ENCODE measurements around the gene GRB14. TPM values are rescaled to one million over a fixed set of nuclear protein-coding genes. Genes with fewer than 3 reads are reported as not detected.
A peak's percentile ranks its signal among the peaks of the same experiment; 100 is the strongest.

The GRB14 gene
- total and polyA plus RNA-seq, 2 of the 13 experiments (the other 11 are each of a cell fraction or from before 2014, with no cell fraction given) = 4.6 to 5.8 TPM

GRCh38 chr2:164599954-164600589 is 21.2 kb downstream of the GRB14 start (continued):
- TF ChIP-seq, protein P1, sequence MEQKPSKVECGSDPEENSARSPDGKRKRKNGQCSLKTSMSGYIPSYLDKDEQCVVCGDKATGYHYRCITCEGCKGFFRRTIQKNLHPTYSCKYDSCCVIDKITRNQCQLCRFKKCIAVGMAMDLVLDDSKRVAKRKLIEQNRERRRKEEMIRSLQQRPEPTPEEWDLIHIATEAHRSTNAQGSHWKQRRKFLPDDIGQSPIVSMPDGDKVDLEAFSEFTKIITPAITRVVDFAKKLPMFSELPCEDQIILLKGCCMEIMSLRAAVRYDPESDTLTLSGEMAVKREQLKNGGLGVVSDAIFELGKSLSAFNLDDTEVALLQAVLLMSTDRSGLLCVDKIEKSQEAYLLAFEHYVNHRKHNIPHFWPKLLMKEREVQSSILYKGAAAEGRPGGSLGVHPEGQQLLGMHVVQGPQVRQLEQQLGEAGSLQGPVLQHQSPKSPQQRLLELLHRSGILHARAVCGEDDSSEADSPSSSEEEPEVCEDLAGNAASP (CRISPR knock-in tag; IDR thresholded peaks at IDR 0.05; ENCODE audit: borderline replicate concordance) = 0 out of 2 replicates have a peak, but pooled peaks have one; percentile 25
- TF ChIP-seq IRF1 (CRISPR knock-in tag; IDR thresholded peaks at IDR 0.05; ENCODE audit: low read depth) = no peak
- TF ChIP-seq SMC3 (IDR thresholded peaks at IDR 0.05; ENCODE audit: low read length) = peak; percentile 98
- no peak for TF ChIP-seq SMYD3 (CRISPR knock-in tag; IDR thresholded peaks at IDR 0.05)
- TF ChIP-seq RARG (CRISPR knock-in tag; IDR thresholded peaks at IDR 0.05; ENCODE audit: low read depth) = no peak
- 0 out of 2 replicates have a peak, but pooled peaks have one; percentile 28 for TF ChIP-seq EHMT2 (IDR thresholded peaks at IDR 0.05; ENCODE audit: borderline replicate concordance, low read depth, low read length)
- peak; percentile 72; the same call in 1 of the 2 replicates for TF ChIP-seq IRF2 (CRISPR knock-in tag; IDR thresholded peaks at IDR 0.05)
- no peak for TF ChIP-seq HMGA1 (CRISPR knock-in tag; conservative IDR thresholded peaks at IDR 0.05)
- 0 out of 2 replicates have a peak, but pooled peaks have one; percentile 40 for TF ChIP-seq ELF3 (CRISPR knock-in tag; IDR thresholded peaks at IDR 0.05)
- TF ChIP-seq, protein P2, sequence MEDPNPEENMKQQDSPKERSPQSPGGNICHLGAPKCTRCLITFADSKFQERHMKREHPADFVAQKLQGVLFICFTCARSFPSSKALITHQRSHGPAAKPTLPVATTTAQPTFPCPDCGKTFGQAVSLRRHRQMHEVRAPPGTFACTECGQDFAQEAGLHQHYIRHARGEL (CRISPR knock-in tag; IDR thresholded peaks at IDR 0.05) = no peak
- peak; percentile 40; the same call in 1 of the 2 replicates for TF ChIP-seq NR2F6 (IDR thresholded peaks at IDR 0.05)
- peak; percentile 17; the same call in 1 of the 2 replicates for TF ChIP-seq NR2F6 (CRISPR knock-in tag; IDR thresholded peaks at IDR 0.05)
- TF ChIP-seq RBM22 (optimal IDR thresholded peaks at IDR 0.05; ENCODE audit: low read length) = no peak
- TF ChIP-seq KAT7 (CRISPR knock-in tag; IDR thresholded peaks at IDR 0.05; ENCODE audit: borderline replicate concordance) = no peak
- TF ChIP-seq, protein P3, sequence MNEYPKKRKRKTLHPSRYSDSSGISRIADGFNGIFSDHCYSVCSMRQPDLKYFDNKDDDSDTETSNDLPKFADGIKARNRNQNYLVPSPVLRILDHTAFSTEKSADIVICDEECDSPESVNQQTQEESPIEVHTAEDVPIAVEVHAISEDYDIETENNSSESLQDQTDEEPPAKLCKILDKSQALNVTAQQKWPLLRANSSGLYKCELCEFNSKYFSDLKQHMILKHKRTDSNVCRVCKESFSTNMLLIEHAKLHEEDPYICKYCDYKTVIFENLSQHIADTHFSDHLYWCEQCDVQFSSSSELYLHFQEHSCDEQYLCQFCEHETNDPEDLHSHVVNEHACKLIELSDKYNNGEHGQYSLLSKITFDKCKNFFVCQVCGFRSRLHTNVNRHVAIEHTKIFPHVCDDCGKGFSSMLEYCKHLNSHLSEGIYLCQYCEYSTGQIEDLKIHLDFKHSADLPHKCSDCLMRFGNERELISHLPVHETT (CRISPR knock-in tag; conservative IDR thresholded peaks at IDR 0.05) = no peak
- no peak for TF ChIP-seq DR1 (CRISPR knock-in tag; IDR thresholded peaks at IDR 0.05)
- TF ChIP-seq POLR2G (IDR thresholded peaks at IDR 0.05; ENCODE audit: low read depth, low read length) = no peak
- no peak for TF ChIP-seq CAMTA2 (CRISPR knock-in tag; IDR thresholded peaks at IDR 0.05; ENCODE audit: borderline replicate concordance)
- peak; percentile 88 for TF ChIP-seq STAG1 (CRISPR knock-in tag; IDR thresholded peaks at IDR 0.05)
- no peak for TF ChIP-seq ZNF720 (CRISPR knock-in tag; IDR thresholded peaks at IDR 0.05)
- TF ChIP-seq HHEX (CRISPR knock-in tag; IDR thresholded peaks at IDR 0.05) = no peak
- TF ChIP-seq ZBTB42 (CRISPR knock-in tag; IDR thresholded peaks at IDR 0.05) = no peak
- TF ChIP-seq, protein P4, sequence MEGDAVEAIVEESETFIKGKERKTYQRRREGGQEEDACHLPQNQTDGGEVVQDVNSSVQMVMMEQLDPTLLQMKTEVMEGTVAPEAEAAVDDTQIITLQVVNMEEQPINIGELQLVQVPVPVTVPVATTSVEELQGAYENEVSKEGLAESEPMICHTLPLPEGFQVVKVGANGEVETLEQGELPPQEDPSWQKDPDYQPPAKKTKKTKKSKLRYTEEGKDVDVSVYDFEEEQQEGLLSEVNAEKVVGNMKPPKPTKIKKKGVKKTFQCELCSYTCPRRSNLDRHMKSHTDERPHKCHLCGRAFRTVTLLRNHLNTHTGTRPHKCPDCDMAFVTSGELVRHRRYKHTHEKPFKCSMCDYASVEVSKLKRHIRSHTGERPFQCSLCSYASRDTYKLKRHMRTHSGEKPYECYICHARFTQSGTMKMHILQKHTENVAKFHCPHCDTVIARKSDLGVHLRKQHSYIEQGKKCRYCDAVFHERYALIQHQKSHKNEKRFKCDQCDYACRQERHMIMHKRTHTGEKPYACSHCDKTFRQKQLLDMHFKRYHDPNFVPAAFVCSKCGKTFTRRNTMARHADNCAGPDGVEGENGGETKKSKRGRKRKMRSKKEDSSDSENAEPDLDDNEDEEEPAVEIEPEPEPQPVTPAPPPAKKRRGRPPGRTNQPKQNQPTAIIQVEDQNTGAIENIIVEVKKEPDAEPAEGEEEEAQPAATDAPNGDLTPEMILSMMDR (CRISPR knock-in tag; IDR thresholded peaks at IDR 0.05) = peak; percentile 91
- TF ChIP-seq NFATC3 (CRISPR knock-in tag; IDR thresholded peaks at IDR 0.05) = no peak
